AG20443 (cell line): ENCODE results near the gene OR5B2.
"Not testable (repeated sequence)": the region's sequence is repeated elsewhere in the genome, so short reads cannot be mapped to it uniquely, and the experiment has no call there.

Source experiments
- DNase-seq: peaks from one replicate; pipeline ENCODE4 v3.0.0; 2012; ENCODE audit warnings: low spot score, mixed read lengths

OR5B2 gene

DNA sequence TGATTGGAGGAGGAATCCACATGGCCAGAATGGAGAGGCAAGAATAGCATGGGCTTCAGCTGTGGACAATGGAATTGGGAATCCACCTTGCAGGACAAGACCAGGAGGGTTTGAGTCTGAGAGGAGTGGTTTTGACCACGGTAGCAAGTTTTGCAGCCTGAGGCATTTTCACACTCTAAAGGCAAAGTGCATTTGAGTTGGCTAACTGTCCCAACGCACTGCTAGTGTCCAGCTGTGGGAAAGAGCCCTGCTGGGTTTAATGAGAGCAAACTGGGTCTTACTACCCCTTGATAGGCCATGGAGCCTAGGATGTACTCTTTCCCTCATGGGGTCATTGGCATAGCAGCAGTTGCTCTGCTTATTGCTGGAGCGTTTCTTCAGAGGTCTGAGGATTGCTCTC is at the start of gene OR5B2:
OR5B2 (minus strand) TSS at position 101 of the 400 bp plus-strand sequence. CDS start 4,860 bp downstream, outside the sequence.
- DNase-seq: no peak

DNA sequence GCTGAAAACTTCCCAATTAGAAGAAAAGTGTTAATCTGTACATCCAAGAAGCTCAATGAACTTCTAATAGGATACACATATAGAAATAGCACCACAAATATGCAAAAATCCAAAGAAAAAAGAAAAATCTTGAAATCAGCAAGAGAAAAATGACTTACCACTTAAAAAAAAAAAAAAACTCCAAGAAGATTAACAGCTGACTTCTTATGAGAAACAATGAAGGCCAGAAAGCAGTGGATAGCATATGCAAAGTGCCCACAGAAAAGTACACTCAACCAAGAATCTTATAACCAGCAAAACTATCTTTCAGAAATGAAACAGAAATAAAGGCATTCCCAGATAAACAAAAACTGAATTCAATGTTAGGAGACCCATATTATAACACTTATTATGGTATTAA is 44.0 kb upstream of the OR5B2 start:
- no peak for DNase-seq

DNA sequence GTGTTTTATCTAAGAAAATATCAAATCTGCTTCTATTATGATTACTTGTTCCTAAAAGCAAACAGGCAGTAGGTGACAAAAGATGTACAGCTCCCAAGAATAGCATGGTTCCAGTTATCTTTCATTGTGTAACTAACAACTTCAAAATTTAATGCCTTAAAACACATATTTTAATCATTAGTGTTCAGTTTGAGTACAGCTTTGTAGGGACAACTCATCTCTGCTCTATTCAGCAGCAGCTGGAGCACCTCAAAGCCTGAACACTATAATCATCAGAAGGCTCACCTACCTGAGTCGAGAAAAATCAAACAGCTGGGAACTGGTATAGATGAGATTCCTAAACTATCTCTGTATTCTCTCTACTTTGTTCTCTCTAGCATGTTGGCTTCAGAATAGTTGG is 38.4 kb upstream of the OR5B2 start:
- DNase-seq: no peak

DNA sequence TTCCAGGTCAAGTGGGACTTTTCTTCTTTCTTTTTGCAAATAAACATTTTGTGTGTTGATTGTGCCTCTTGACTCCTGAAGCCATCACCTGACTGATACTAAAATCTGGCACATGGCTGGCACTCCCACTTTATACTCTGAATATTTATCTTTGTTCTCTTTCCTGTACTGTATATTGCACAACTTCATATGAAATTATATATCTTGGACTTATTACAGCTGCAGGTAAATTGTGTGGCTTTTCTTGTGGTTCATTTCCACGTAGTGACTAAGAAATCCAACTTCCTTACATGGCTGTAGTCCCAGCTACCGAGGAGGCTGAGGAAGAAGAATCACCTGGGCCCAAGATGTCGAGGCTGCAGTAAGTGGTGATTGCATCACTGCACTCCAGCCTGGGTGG is 37.8 kb upstream of the OR5B2 start:
- no peak for DNase-seq

DNA sequence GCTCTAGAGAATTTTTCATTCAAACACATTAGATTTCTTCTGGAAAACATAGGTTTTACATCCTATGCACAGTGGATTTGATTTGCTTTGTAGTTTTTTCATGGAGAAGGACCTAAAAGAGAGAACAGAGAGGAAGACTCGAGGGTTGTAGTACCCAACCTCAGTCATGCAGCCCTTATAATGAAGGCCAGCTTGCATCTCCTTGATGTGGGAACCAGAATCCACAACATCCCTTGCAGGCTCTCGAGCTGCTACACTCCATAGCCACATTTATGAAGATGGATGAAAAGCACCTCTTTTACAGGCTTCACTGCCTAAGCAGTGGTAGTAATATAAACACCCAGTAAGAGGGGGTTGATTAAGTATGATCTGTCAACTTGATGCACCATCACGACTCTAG is 23.7 kb upstream of the OR5B2 start:
- no peak for DNase-seq

DNA sequence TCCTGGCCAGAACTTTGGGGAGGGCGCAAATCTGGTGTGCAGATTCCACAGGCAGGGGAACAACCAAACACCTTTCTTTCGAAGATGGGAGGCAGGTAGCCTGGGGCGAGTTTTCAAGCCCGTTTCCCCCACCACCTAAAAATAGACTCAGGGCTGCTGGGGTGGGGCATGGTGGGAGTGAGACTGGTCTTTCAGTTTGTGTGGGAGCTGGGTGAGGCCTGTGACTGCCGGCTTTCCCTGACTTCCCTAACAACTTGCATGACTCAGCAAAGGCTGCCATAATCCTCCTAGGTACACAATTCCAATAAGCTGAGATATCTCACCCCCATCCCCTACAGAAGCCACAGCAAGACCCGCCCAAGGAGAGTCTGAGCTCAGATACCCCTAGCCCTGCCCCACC is 18.4 kb upstream of the OR5B2 start:
- no peak for DNase-seq

DNA sequence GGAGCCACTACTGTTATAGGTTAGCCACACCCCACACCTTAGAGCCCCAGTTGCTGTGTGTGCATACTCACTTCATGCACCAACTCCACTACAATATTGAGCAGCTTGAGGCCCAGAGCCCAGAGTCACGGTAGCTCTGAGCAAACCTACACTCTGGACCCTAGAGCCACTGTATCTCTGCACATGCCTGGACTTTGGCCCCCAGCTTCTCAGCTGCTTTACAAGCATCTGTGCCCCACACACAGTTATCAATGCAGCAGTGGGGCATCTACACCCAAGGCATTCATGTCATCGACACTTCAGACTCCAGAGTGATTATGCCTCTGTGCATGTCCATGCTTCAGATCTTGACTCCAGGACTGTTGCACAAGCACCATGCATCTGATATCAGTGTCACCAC is 16.4 kb upstream of the OR5B2 start:
- DNase-seq: no peak

DNA sequence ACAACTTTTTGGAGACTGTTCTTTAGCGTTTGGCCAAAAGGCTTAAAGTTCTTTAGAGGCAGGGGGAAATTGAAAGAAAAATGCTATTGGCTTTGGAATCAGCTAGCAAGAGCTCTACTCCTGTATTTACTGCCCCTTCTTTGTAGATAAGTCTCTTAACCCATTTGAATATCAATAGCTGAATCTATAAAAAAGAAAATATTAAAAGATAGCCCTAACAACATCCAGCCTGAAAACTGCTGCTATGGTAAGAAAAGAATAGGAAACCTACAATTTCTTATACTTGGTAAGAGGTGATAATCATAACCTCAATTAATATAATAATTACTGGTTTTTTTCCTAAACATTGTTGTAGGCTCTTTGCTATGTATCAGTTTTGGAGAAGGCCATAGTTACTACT is 14.2 kb upstream of the OR5B2 start, which contains the start of gene OR5B12:
OR5B12 (minus strand) TSS at position 101 of the 400 bp plus-strand sequence. CDS start 2,085 bp downstream, outside the sequence.
- DNase-seq: no peak

DNA sequence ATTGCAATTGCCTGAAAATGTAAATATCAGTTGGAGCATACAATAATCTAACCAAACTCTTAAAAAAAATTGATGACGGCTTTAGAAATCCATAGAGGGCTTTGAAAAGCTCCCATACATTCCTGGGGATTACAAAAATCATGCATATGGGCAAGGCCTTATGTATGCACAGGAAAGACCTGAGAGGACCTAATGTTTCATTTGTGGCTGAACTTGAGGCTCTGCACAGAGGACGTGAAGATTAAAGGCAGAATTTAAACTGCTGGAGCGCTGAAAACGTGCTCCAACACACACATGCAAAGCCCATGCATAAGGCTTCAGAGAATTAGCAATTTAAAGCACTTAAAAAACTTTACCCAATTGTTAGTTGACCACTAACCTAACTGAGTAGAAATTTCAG is 10.6 kb upstream of the OR5B2 start:
- no peak for DNase-seq

DNA sequence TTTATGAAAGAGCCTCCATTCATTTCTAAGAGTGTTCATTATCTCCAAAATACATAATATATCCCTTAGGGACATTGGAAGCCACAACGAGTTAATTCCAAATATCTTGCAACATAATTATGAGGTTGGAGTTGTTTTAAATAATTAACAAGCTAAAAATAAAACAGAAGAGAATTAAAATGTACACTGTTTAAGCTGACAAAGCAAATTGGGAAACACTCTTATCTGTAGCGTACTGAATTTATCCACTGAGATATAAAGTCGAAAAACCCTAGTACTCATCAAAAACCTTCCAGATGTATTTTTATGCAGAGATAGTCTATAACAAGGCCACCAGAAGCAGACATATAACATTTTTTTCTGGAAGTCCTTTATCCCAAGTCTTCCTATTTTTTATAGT is 6.3 kb upstream of the OR5B2 start:
- DNase-seq: no peak

DNA sequence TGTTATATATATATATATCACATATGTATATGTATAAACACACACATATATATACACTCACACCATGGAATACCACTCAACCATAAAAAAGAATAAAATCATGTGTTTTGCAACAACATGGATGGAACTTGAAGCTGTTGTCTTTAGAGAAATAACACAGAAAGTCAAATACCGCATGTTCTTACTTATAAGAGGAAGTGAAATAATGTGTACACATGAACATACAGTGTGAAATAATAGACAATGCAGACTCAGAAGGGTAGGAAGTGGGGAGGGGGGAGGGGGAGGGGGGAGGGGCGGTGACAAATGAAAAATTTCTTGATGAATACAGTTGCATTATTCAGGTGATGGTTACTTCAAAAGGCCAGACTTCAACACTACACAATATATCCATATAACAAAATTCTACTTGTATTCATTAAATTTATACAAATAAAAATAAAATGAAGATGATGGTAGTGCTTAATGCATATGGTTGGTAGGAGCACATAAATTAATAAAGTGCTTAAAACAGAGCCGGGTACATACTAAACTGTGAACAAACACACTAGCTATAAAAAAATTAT is 5.8 kb upstream of the OR5B2 start:
- DNase-seq: no peak

DNA sequence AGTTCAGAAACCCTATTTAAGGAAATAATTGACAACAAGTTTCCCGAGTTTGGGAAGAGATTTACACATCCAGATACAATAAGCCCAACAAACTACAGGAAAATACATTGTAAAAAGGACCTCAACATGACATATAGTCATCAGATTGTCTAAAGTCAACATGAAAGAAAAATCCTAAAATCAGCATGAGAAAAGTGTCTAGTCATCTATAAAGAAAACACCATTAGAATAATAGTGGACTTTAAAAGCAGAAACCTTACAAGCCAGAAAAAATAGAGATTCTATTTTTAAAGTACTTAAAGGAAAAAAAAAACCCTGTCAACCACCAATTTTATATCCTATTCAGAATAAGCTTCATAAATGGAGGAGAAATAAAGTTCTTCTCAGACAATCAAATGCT is 1.4 kb upstream of the OR5B2 start:
- DNase-seq: no peak

DNA sequence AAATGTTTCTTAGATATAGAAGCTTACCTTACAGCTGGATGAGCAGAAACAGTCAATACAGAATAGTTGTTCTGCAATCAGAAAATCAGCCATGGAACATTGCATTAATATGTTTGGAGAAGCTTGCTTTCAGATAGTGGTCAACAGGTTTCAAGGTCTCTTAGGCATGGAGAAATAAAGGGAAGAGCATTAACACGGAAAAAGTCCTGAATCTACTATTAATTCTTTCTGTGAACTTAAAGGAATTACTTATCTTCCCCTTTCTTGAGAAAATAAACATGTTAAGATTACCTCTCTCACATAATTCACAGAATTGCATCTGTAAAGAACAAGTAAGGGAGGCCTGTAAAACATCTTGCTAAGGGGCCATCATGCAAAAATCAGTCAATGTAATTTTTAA is 21.1 kb downstream of the OR5B2 start, which contains the start of gene OR5B3:
OR5B3 (minus strand) TSS at position 101 of the 400 bp plus-strand sequence. CDS start 3,465 bp downstream, outside the sequence.
- DNase-seq: no peak

DNA sequence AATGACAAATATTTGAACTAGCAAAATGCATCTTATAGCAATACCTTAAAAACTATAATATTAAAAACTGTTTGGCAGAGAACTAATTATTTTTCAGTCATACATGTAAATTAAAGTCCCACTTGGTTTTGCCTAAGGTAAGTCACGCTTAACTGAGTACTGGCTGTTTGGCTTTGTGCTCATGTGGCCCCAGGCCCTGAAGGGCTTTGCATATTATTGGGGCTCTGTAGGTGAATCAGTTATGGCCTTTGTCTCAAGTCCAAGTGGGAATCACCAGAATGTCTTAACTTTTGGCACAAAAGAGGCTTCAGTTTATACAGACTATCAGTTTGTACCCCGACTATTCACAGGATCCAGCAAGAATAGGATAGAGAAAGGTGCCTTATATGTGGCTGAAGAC is 28.3 kb downstream of the OR5B2 start:
- DNase-seq: not testable (repeated sequence)

DNA sequence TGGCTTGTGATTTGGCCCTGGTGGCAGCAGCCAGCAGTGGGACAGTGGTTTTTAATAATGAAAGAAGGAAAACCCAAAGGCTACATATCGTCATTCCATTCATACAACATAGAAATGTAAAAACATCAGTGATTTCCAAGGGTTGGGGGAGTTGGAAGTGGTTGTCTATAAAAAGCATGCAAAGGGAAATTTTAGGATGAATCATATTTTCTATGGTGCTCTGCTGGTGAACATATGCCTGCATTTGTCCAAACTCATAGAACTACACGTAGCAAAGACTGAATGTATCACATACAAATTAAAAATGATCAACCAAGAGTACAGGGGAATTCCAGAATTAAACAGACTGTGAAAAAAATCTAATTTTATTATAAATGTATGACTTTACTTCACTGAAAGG is 32.3 kb downstream of the OR5B2 start:
- no peak for DNase-seq

DNA sequence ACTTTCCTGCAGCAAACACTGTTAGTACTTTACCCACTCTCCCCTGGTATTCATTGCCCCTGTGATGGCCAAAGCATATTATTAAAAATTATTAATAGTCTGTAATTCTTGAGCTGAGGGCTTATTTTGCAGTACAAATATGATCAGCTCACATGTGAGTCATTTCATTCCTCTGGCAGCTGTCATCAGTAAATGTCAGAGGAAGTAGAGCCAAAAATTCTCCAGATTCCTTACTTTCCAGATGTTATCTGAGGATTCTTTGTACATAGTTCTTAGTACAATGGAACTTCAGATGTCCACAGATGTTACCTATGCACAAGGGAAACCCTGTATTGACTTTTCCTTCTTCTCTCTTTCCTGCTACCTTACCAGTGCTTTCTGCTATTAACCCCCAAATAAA is 33.7 kb downstream of the OR5B2 start:
- DNase-seq: peak; percentile 70

DNA sequence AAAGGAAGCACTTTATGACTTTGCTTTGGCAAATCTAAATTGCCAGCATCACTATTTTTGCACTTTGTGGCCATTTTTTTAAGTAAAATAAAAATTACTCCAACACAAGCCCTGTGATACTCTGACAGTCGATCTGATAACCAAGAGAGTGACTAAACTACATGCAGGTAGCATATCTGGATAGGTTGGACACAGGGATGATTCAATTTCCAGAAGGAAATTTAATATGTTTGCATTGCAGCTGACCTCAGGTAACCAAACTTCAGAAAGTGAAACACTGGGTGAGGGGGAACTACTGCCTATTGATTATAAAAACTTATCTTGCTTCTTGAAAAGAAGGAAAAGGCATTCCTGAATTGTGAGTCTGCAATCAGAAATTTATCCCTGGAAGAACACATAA is 35.2 kb downstream of the OR5B2 start:
- DNase-seq: no peak

DNA sequence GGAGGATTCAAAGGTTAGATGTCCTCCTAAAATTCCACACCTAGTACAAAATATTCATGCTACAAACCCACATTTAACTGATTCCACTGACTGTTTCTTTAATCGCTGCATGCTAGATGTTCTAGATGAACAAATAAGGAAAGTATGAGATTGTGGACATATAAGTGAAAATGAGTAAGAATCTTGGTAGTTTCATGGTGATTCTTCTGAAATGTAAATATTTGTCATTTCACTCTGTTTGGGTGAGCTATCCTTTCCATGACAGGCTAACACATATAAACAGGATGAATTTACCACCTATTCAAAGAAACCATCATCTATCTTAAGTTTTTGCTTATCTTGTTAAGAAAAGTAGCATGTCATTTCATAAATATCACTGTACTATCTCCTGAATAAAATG is 36.0 kb downstream of the OR5B2 start:
- no peak for DNase-seq

DNA sequence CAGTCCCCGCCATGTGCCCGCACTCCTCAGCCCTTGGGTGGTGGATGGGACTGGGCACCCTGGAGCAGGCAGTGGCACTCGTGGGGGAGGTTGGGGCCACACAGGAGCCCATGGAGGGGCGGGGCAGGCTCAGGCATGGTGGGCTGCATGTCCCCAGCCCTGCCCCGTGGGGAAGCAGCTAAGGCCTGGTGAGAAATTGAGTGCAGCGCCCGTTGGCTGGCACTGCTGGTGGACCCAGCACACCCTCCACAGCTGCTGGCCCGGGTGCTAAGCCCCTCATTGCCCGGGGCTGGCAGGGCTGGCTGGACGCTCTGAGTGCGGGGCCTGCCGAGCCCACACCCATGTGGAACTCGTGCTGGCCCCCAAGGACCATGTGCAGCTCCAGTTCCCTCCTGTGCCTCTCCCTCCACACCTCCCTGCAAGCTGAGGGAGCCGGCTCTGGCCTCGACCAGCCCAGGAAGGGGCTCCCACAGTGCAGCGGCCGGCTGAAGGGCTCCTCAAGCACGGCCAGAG is 37.3 kb downstream of the OR5B2 start:
- DNase-seq: no peak
